ENCODE data around the gene APCS.

DNA sequence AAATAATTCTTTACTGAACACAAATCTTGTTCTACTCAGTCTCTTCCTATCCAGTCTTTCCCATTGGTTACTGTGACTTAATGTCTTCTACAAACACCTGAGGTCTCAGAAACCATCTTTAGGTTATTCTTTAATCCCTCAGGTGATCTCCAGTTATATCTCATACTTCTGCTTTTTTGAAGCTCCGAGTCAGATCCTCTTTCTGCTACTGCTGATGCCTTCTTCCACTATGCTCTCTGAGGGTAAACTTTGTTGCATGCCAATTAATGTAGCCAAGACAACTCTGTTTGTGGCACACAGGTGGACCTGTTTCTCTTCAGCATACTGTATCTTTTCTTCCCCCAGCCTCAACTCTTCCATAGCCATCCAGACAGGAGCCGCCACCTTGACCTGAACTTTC, 3.1 kb upstream of the APCS start:
- TF ChIP-seq CTCF (conservative IDR thresholded peaks at IDR 0.05) (no peak), EZH2 (IDR thresholded peaks at IDR 0.05; ENCODE audit: low read depth) (no peak)

All from PC-9 (cell line).